Measurements from ENCODE around the gene ANKRD23. TPM values are rescaled to one million over a fixed set of nuclear protein-coding genes. Genes with fewer than 3 reads are reported as not detected.
A peak's percentile ranks its signal among the peaks of the same experiment; 100 is the strongest.

ANKRD23 gene
- total RNA-seq, 2 donors from 2014 or later: 7.4 to 12.9 TPM

DNA sequence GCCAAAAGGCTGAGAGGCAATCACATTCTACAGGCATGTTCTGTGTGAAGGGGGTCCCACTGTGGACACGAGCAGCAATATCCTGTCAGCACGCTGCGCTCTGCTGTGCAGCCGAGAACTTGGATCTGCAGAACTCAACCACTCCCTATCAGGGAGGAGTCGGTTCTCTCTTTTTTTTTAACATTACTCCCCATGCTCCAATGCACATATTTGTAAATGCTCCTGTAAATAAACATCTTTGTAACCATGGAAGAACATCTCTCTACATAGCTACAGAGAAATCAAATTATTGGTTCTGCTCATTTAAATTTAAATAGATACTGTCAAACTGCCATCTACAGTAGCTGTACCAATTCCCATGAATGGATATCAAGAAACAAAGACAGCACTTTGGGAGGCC, 3.0 kb upstream of the ANKRD23 start:
- no peak overlapping the region for H3K27ac Mint-ChIP-seq
- ATAC-seq (no peak), DNase-seq (ENCODE audit: low spot score) (no peak)
- H3K9me3 Mint-ChIP-seq: no peaks in the 10 kb centered on the region
- peaks cover 0 to 4% of the 10 kb centered on the region in 2 donors for H3K4me1 Mint-ChIP-seq (ENCODE audit: low read depth in 2 of 2)
- H3K36me3 Mint-ChIP-seq: no peaks in the 10 kb centered on the region
- no peak overlapping the region for H3K4me3 Mint-ChIP-seq
- H3K27me3 Mint-ChIP-seq: no peaks in the 10 kb centered on the region

DNA sequence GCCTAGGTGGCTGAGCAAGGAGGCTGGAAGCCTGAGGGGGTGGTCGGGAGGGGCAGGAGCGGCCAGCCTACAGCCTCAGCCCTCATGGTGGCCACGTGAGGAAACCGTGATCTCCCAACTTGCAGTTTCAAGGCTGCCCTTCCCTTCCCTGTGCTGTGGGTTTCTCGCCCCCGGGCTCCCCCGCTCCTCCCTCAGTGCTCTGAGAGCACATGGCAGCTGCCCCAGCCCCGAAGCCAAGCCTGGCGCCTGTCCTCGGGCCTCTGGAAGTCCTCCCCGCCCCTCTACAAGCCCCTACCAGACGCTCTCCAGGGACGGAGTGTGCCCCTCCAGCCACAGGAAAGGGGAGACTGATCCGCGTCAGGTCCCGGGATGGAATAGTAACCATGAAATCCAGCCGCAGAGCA, 586 bp upstream of the ANKRD23 start:
- DNase-seq (ENCODE audit: low spot score): no peak
- no peak overlapping the region for H3K27ac Mint-ChIP-seq
- no peak for ATAC-seq
- H3K36me3 Mint-ChIP-seq: no peaks in the 10 kb centered on the region
- H3K4me1 Mint-ChIP-seq (ENCODE audit: low read depth in 2 of 2): peaks cover 0 to 7% of the 10 kb centered on the region in 2 donors
- H3K9me3 Mint-ChIP-seq: no peaks in the 10 kb centered on the region
- H3K27me3 Mint-ChIP-seq: no peaks in the 10 kb centered on the region
- no peak overlapping the region for H3K4me3 Mint-ChIP-seq

GRCh38 chr2:96842600-96842999, 1.2 kb downstream of the ANKRD23 start:
- Mint-ChIP-seq H3K27me3 (no peaks in the 10 kb centered on the region), H3K36me3 (no peaks in the 10 kb centered on the region)
- no peak for DNase-seq (ENCODE audit: low spot score)

GRCh38 chr2:96841701-96842495, 1.9 kb downstream of the ANKRD23 start:
- DNase-seq (ENCODE audit: low spot score) (no peak), ATAC-seq (no peak)
- H3K9me3 Mint-ChIP-seq: no peaks in the 10 kb centered on the region
- no peaks in the 10 kb centered on the region for H3K27me3 Mint-ChIP-seq
- peaks cover 0 to 10% of the 10 kb centered on the region in 2 donors for H3K4me1 Mint-ChIP-seq (ENCODE audit: low read depth in 2 of 2)
- H3K27ac Mint-ChIP-seq: no peak overlapping the region
- no peaks in the 10 kb centered on the region for H3K36me3 Mint-ChIP-seq
- no peak overlapping the region for H3K4me3 Mint-ChIP-seq

More at GRCh38 chr2:96842600-96842999, 1.2 kb downstream of the ANKRD23 start:
- no peaks in the 10 kb centered on the region for H3K9me3 Mint-ChIP-seq
- no peak overlapping the region for H3K27ac Mint-ChIP-seq
- H3K4me3 Mint-ChIP-seq: no peak overlapping the region
- H3K4me1 Mint-ChIP-seq (ENCODE audit: low read depth in 2 of 2): peaks cover 0 to 10% of the 10 kb centered on the region in 2 donors
- no peak for ATAC-seq

- Mint-ChIP-seq H3K4me1 (ENCODE audit: low read depth in 2 of 2) (peaks cover 0 to 10% of the 10 kb centered on the region in 2 donors), H3K4me3 (peak overlapping the region; percentile 36), H3K27me3 (no peaks in the 10 kb centered on the region), H3K9me3 (no peaks in the 10 kb centered on the region), H3K36me3 (no peaks in the 10 kb centered on the region), H3K27ac (no peak overlapping the region)
- no peak for ATAC-seq
- no peak for DNase-seq (ENCODE audit: low spot score)
Observed at GRCh38 chr2:96839875-96840850, 3.7 kb downstream of the ANKRD23 start.

- DNase-seq (ENCODE audit: low spot score): peak; percentile 86
- H3K9me3 Mint-ChIP-seq: no peaks in the 10 kb centered on the region
- H3K4me1 Mint-ChIP-seq (ENCODE audit: low read depth in 2 of 2): peaks cover 0 to 10% of the 10 kb centered on the region in 2 donors
- no peak overlapping the region for H3K27ac Mint-ChIP-seq
- no peaks in the 10 kb centered on the region for H3K36me3 Mint-ChIP-seq
- peak overlapping the region; percentile 60 for H3K4me3 Mint-ChIP-seq
- no peaks in the 10 kb centered on the region for H3K27me3 Mint-ChIP-seq
- peak; percentile 95 to 96 for ATAC-seq
Observed at GRCh38 chr2:96839293-96839874, 4.4 kb downstream of the ANKRD23 start.

DNA sequence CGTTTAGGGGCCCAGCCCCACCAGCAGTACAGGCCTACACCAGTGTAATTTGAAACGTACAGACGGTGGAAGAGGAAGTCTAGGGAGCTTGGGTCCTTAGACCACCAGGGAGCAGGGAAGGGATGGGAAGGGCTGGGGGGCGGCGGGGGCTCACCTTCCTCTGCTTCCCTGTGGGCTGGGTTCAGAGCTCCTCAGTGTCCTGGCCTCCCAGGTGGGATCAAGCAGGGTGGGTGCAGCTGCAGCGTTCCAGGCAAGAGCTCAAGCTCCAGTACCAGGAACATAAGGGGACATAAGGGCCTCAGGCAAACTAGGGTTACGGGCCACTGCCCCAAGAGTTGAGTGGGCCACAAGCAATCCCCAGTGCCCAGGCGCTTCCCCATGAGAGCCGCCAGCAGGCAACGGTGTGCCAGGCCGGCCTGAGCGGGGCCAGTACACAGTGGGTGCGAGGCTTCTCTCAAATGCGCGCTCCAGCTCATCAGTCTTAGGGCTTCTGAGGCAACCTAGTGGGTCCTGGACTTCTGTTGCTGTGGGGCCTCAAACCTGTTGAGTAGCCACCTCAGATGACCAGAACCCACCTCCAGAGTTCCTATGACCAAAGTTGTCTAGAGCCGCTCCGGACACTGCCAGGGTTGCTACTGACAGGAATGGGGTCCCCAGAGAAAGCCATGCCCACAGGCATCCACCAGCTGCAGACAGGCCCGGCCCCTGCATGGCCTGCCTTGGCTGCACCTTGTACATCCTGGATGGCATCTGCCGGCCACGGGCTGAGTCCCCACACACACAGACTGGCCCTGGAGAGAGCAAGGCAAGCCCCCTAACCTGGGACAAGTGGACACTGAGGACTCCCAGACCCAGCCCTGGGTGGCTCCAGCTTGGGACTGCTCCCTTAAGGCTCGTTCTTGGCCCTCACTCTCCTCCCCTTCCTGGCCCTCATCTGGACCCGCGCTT, 5.2 kb downstream of the ANKRD23 start:
- H3K36me3 Mint-ChIP-seq: no peaks in the 10 kb centered on the region
- no peak for DNase-seq (ENCODE audit: low spot score)
- H3K9me3 Mint-ChIP-seq: no peaks in the 10 kb centered on the region
- no peak overlapping the region for H3K27ac Mint-ChIP-seq
- peaks cover 0 to 10% of the 10 kb centered on the region in 2 donors for H3K4me1 Mint-ChIP-seq (ENCODE audit: low read depth in 2 of 2)
- H3K4me3 Mint-ChIP-seq: peak overlapping the region; percentile 60
- no peaks in the 10 kb centered on the region for H3K27me3 Mint-ChIP-seq
- ATAC-seq: peak in 1 of 2 donors; percentile 2

GRCh38 chr2:96837575-96837974, 6.2 kb downstream of the ANKRD23 start:
- Mint-ChIP-seq H3K4me1 (ENCODE audit: low read depth in 2 of 2) (peaks cover 0 to 6% of the 10 kb centered on the region in 2 donors), H3K36me3 (no peaks in the 10 kb centered on the region), H3K27ac (no peak overlapping the region), H3K4me3 (no peak overlapping the region), H3K9me3 (no peaks in the 10 kb centered on the region), H3K27me3 (no peaks in the 10 kb centered on the region)
- ATAC-seq (no peak), DNase-seq (ENCODE audit: low spot score) (no peak)

- H3K27ac Mint-ChIP-seq: no peak overlapping the region
- no peak overlapping the region for H3K4me3 Mint-ChIP-seq
- H3K9me3 Mint-ChIP-seq: no peaks in the 10 kb centered on the region
- ATAC-seq (no peak), DNase-seq (ENCODE audit: low spot score) (no peak)
- H3K4me1 Mint-ChIP-seq (ENCODE audit: low read depth in 2 of 2): peaks cover 0 to 6% of the 10 kb centered on the region in 2 donors
- peaks cover 4% of the 10 kb centered on the region for H3K36me3 Mint-ChIP-seq
- H3K27me3 Mint-ChIP-seq: no peaks in the 10 kb centered on the region
Observed at GRCh38 chr2:96835830-96836229, 8.0 kb downstream of the ANKRD23 start.

- Mint-ChIP-seq H3K9me3 (no peaks in the 10 kb centered on the region), H3K4me1 (ENCODE audit: low read depth in 2 of 2) (no peaks in the 10 kb centered on the region), H3K27me3 (no peaks in the 10 kb centered on the region), H3K27ac (no peak overlapping the region), H3K36me3 (peaks cover 16% of the 10 kb centered on the region), H3K4me3 (no peak overlapping the region)
- no peak for DNase-seq (ENCODE audit: low spot score)
- no peak for ATAC-seq
Observed at GRCh38 chr2:96832754-96833507, 10.9 kb downstream of the ANKRD23 start.

DNA sequence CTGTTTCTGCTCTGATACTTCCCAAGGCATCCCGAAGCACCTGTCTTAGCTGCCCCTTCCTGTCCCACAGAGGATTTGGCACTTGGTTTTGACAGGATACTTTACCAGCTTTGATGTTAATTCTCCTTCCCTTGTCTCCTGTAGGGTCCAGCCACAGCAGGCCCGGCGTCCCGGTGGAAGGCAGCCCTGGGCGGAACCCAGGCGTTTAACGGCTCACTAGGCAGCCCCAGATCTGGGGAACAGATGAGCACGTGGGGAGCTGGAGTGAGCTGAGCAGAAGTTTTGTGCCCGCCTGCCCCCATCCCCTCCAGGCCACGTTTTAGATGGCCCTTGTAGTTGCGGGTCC, 11.4 kb downstream of the ANKRD23 start:
- H3K27me3 Mint-ChIP-seq: no peaks in the 10 kb centered on the region
- no peaks in the 10 kb centered on the region for H3K4me1 Mint-ChIP-seq (ENCODE audit: low read depth in 2 of 2)
- H3K27ac Mint-ChIP-seq: no peak overlapping the region
- no peak for ATAC-seq
- H3K9me3 Mint-ChIP-seq: no peaks in the 10 kb centered on the region
- peaks cover 16% of the 10 kb centered on the region for H3K36me3 Mint-ChIP-seq
- H3K4me3 Mint-ChIP-seq: no peak overlapping the region
- DNase-seq (ENCODE audit: low spot score): no peak

DNA sequence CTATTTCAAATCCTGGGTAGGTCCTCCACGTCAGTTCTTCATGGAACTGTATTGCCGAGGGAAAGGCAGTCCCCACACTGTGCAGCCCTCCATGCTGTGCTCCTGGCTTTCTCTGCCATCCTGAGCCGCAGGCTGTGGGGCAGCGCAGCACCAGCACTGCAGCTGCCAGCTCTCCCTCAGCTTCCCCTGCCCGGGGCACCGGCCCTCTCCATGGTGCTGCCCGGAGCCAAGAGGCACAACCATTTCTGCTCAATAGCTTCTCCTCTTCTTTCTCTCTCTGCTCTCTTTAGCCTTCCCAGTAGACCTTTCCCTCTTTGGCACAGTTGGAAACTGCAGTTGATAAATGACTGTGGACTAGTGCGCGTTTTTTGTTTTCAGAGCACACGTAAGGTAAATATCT, 12.1 kb downstream of the ANKRD23 start:
- DNase-seq (ENCODE audit: low spot score) (no peak), ATAC-seq (no peak)
- H3K27me3 Mint-ChIP-seq: no peaks in the 10 kb centered on the region
- no peaks in the 10 kb centered on the region for H3K4me1 Mint-ChIP-seq (ENCODE audit: low read depth in 2 of 2)
- H3K36me3 Mint-ChIP-seq: peaks cover 16% of the 10 kb centered on the region
- no peak overlapping the region for H3K4me3 Mint-ChIP-seq
- H3K9me3 Mint-ChIP-seq: no peaks in the 10 kb centered on the region
- H3K27ac Mint-ChIP-seq: no peak overlapping the region

Measured in natural killer cell treated with Interleukin-12 subunit alpha and Interleukin-12 subunit beta and Interleukin-15 and Interleukin-18, amount 100 ng/mL, for 72 hours (primary cell).